H1 (cell line): ENCODE data around the gene CORO7.

Source experiments
- CHD2 ChIP-seq: IDR thresholded peaks from 2 replicates; pipeline ENCODE4 v1.6.1; 2012; ENCODE audit warnings: low read length, improper control_type of control experiment
- EGR1 ChIP-seq: IDR thresholded peaks from 2 replicates; pipeline ENCODE4 v1.6.1; 2011; ENCODE audit warnings: low read depth, low read length, borderline replicate concordance
- USF2 ChIP-seq: IDR thresholded peaks from 2 replicates; pipeline ENCODE4 v1.6.1; 2011; ENCODE audit warnings: low read length, improper control_type of control experiment

DNA sequence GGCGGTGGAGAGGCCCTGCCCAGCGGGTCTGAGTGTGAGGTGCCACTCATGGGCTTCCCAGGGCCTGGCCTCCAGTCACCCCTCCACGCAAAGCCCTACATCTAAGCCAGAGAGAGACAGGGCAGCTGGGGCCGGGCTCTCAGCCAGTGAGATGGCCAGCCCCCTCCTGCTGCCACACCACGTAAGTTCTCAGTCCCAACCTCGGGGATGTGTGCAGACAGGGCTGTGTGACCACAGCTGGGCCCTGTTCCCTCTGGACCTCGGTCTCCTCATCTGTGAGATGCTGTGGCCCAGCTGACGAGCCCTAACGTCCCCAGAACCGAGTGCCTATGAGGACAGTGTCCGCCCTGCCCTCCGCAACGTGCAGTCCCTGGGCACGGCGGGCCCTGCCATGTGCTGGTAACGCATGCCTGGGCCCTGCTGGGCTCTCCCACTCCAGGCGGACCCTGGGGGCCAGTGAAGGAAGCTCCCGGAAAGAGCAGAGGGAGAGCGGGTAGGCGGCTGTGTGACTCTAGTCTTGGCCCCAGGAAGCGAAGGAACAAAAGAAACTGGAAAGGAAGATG, 33.5 kb downstream of the CORO7 start:
- TF ChIP-seq EGR1 (no peak), USF2 (no peak), CHD2 (no peak)
